Measurements from ENCODE around the gene JMJD7. TPM values are rescaled to one million over a fixed set of nuclear protein-coding genes. Genes with fewer than 3 reads are reported as not detected.

The JMJD7 gene
- total RNA-seq, 2 experiments from 2014 or later, result 17.9 to 24.8 TPM

DNA sequence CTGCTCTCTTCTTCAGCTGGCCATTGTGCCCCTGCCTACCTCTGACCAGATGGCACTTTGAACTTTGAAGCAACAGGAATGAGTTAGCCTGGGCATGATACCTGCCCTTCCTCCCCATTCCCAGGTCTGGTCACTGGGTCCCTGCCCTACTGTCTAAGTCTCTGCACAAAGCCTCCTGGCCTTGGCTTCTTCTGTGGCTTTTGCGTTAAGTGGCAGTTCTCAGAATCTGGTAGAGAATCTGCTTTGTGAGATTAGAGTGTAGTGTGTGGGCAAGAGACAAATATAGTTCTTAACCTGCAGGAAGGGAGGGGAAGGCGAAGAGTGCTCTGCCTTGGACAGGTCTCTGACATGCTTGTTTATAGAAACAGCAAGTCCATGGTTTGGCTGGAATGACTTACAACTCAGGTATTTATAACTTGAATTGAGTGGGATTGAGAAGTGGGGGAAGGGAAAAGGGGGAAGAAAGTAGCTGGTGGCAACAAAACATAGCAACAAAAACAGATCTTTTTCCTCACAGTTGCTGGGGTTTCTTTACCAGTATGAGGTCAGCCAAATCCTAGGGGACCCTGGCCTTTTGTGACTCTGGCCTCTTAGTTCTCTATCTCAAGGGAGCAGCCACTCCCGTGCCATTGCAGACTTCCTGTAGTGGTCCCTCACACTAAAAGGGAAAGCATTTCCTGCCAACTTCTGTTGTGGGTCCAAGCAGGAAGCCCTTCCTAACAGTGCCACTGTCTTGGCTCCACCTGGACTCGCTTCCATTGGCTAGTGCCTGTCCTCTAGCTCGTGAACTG lies 36.9 kb upstream of the JMJD7 start:
- POLR2A ChIA-PET, result interaction anchor here (0.5 kb wide), 1 partner anchor 17 kb away, joined by 3 read pairs; the partner anchor contains the start of gene MAPKBP1
- CTCF ChIA-PET, result interaction anchor here (1.2 to 4.4 kb wide), 3 partner anchors 15 to 21 kb away, joined by 4 to 19 read pairs (median 9); partner anchors contain the start of gene MAPKBP1
- Mint-ChIP-seq H3K4me3 (no peak overlapping the region), H3K36me3 (no peaks in the 10 kb centered on the region), H3K27me3 (no peaks in the 10 kb centered on the region), H3K27ac (no peak overlapping the region), H3K4me1 (ENCODE audit: low read depth) (peaks cover 33% of the 10 kb centered on the region), H3K9me3 (no peaks in the 10 kb centered on the region)
- DNase-seq, result no peak
- intact Hi-C loops (cut with micrococcal nuclease), result no loop called here

DNA sequence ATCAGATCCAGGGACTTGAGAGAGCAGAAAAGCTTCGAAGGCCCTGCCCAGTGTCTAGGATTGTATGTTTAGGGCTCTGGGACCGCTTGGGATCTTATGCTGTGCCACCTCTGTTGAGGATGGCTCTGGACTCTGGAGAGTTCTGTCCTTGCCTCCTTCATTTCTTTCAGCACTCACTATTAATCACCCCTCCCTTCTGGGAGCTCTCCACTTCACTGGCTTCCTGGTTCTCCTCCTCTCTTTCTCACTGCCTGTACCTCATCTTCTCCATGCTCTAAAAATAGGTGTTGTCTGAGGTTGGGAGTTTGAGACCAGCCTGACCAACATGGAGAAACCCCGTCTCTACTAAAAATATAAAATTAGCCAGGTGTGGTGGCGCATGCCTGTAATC lies 36.4 kb upstream of the JMJD7 start:
- Mint-ChIP-seq H3K27me3 (no peaks in the 10 kb centered on the region), H3K4me1 (ENCODE audit: low read depth) (peaks cover 39% of the 10 kb centered on the region), H3K27ac (no peak overlapping the region), H3K4me3 (no peak overlapping the region), H3K9me3 (no peaks in the 10 kb centered on the region), H3K36me3 (no peaks in the 10 kb centered on the region)
- intact Hi-C loops (cut with micrococcal nuclease), result no loop called here
- no peak for DNase-seq
- CTCF ChIA-PET, result interaction anchor here (1.3 to 4.4 kb wide), 2 partner anchors 18 to 20 kb away, joined by 7 to 19 read pairs; partner anchors contain the start of gene MAPKBP1
- POLR2A ChIA-PET, result interaction anchor here (0.5 kb wide), 1 partner anchor 17 kb away, joined by 3 read pairs; the partner anchor contains the start of gene MAPKBP1

DNA sequence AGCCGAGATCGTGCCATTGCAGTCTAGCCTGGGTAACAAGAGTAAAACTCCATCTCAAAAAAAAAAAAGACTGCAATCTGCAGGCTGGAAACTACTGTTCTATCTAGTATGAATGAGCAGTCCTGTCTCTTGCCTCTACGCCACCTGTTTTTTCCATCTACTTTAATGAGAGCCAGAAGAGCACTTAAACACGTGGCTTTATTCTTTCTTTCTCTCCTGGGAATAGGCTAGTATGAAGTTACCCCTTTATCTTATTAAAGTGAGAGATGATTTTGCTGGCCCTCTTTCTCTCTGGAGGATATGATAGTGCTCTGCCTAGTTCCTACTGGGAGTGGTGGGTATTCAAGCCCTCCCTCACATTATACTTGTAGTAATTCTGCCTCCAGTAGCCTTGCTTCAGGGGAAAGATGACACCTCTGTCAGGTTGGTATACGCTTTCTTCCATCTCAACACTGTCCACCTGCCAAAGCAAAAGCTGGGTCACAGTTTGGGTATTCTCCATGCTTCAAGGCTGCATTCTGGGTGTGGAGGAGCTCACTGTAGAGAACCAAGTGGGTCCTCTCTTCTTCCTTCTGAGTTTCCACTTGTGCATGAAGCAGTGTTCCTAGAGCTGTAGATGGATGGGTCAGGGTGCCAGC lies 35.8 kb upstream of the JMJD7 start:
- ChIA-PET CTCF (interaction anchor here (1.3 to 4.4 kb wide), 2 partner anchors 19 to 20 kb away, joined by 7 to 19 read pairs; partner anchors contain the start of gene MAPKBP1), POLR2A (interaction anchor here (0.7 kb wide), 1 partner anchor 17 kb away, joined by 3 read pairs; the partner anchor contains the start of gene MAPKBP1)
- intact Hi-C loops (cut with micrococcal nuclease), result no loop called here

DNA sequence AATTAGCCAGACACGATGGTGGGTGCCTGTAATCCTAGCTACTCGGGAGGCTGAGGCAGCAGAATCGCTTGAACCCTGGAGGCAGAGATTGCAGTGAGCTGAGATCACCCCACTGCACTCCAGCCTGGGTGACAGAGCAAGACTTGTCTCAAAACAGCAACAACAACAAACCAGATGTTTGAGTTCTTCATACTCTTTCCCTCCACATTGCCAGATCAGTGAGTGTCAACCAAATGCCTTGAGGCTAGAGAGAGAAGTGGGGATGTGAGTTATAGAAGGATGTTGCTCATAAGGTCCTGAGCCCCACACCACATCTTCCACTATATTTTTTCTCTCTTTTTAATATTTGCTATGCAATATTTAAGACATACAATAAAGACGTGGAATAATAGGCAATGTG lies 33.8 kb upstream of the JMJD7 start:
- Mint-ChIP-seq H3K36me3 (no peaks in the 10 kb centered on the region), H3K27me3 (no peaks in the 10 kb centered on the region), H3K9me3 (no peaks in the 10 kb centered on the region), H3K27ac (no peak overlapping the region), H3K4me3 (no peak overlapping the region), H3K4me1 (ENCODE audit: low read depth) (peaks cover 32% of the 10 kb centered on the region)
- ChIA-PET POLR2A (no interaction called here), CTCF (interaction anchor here (1.0 to 4.4 kb wide), 2 partner anchors 18 to 20 kb away, joined by 3 to 19 read pairs; partner anchors contain the start of gene MAPKBP1)
- intact Hi-C loops (cut with micrococcal nuclease), result no loop called here
- no peak for DNase-seq

More for the DNA sequence above, 35.8 kb upstream of the JMJD7 start:
- Mint-ChIP-seq H3K4me3 (no peak overlapping the region), H3K27me3 (no peaks in the 10 kb centered on the region), H3K27ac (no peak overlapping the region), H3K36me3 (no peaks in the 10 kb centered on the region), H3K4me1 (ENCODE audit: low read depth) (peaks cover 39% of the 10 kb centered on the region), H3K9me3 (no peaks in the 10 kb centered on the region)
- DNase-seq, result no peak

DNA sequence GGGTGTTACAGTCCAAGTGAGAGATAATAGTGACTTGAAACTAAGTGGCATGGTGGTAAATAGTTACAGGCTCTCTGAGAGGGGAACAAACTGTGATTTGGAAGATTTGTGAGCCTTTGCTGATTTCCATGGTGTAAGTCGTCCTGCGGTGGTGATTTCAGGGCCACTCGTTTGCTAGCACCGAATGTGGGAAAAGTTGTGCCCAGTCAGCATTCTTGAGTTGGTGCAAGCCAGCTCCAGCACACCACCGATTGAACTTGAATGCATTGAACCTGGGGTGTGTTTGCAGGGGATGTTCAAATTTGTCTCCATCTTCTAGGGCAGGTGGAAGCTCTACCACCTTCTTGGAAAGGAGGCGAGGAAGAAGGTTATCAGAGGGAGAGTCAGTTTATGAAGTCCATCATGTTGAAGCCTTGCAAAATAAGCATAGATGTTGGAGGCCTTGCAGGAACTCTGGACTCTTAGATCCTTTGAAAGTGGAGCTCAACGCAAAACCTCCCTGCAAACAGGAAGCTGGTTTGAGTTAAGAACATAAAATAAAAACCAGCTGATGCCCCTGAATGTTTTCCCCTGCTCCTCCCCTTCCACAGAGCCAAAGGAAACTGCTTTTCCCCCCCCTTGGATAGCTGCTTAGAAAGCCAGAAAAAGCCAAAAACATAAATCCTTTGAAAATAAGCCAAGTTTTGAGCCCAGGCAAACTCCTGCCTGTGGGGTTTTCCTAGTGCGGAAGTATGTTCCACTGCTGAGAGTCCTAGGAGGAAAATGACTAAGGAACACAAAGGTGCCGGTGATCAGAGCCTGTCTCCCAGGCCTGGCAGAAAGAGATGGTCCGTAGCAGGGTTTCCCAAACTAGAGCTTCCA lies 31.7 kb upstream of the JMJD7 start:
- no peaks in the 10 kb centered on the region for H3K27me3 Mint-ChIP-seq
- DNase-seq, result no peak
- intact Hi-C loops (cut with micrococcal nuclease), result no loop called here

DNA sequence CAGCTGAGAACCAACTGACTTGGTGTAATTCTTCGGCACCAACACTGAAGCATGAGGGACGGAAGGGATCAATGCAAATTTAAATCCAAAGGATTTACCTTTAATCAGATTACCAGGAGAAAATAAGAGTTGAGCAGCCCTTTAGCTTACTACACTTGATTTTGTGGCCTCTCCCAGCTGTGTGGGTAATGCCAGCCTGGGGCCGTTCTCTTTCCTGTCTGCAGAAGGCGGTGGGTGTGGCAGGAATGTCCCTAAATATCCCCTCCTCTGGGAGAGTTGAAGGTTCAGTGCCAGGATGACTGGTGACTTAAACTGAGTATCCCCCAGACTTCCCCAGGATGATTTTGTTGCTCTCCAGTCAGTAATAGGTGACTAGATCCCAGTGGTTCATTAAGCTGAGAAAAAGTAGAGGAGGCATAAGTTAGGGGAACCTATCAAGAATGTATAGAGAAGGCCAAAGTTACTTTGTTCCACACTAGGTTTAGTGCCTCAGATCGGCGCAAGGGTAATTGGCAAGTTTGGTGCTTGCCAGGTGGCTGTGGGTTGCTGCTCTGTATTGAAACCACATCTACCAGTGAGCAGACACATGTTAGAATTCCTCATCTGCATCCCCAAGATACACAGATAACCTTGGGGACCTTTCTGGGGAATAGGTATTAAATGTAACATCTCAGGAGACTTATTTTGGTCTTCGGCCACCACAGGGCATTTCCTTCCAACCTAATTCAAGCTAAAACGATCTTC lies 30.5 kb upstream of the JMJD7 start:
- Mint-ChIP-seq H3K9me3 (no peaks in the 10 kb centered on the region), H3K36me3 (peaks cover 3% of the 10 kb centered on the region), H3K27ac (no peak overlapping the region), H3K27me3 (no peaks in the 10 kb centered on the region), H3K4me3 (no peak overlapping the region), H3K4me1 (ENCODE audit: low read depth) (peaks cover 11% of the 10 kb centered on the region)
- CTCF ChIA-PET, result interaction anchor here (1.6 to 3.1 kb wide), 2 partner anchors 13 to 23 kb away, joined by 7 to 10 read pairs; partner anchors contain the start of gene MAPKBP1
- POLR2A ChIA-PET, result interaction anchor here (0.6 kb wide), 1 partner anchor 155 kb away, joined by 4 read pairs; no protein-coding TSS in a partner anchor
- intact Hi-C loops (cut with micrococcal nuclease), result no loop called here
- DNase-seq, result no peak

More for the DNA sequence above, 31.7 kb upstream of the JMJD7 start:
- peaks cover 16% of the 10 kb centered on the region for H3K4me1 Mint-ChIP-seq (ENCODE audit: low read depth)
- CTCF ChIA-PET, result interaction anchor here (1.4 to 3.1 kb wide), 3 partner anchors 14 to 22 kb away, joined by 3 to 10 read pairs (median 7); partner anchors contain the start of gene MAPKBP1
- no peak overlapping the region for H3K27ac Mint-ChIP-seq
- POLR2A ChIA-PET, result no interaction called here
- peaks cover 3% of the 10 kb centered on the region for H3K36me3 Mint-ChIP-seq
- H3K4me3 Mint-ChIP-seq, result no peak overlapping the region
- H3K9me3 Mint-ChIP-seq, result no peaks in the 10 kb centered on the region

- CTCF ChIA-PET, result interaction anchor here (0.7 kb wide), 1 partner anchor 26 kb away, joined by 3 read pairs; no protein-coding TSS in a partner anchor
- H3K9me3 Mint-ChIP-seq, result no peaks in the 10 kb centered on the region
- peaks cover 3% of the 10 kb centered on the region for H3K36me3 Mint-ChIP-seq
- no peak overlapping the region for H3K27ac Mint-ChIP-seq
- intact Hi-C loops (cut with micrococcal nuclease), result no loop called here
- DNase-seq, result no peak
- peaks cover 11% of the 10 kb centered on the region for H3K4me1 Mint-ChIP-seq (ENCODE audit: low read depth)
- no peaks in the 10 kb centered on the region for H3K27me3 Mint-ChIP-seq
- POLR2A ChIA-PET, result no interaction called here
- H3K4me3 Mint-ChIP-seq, result no peak overlapping the region
These were observed 29.0 kb upstream of the JMJD7 start for GRCh38 chr15:41798607-41799487.

GRCh38 chr15:41799488-41799805 lies 28.4 kb upstream of the JMJD7 start:
- Mint-ChIP-seq H3K4me3 (no peak overlapping the region), H3K27ac (no peak overlapping the region), H3K36me3 (peaks cover 3% of the 10 kb centered on the region), H3K27me3 (no peaks in the 10 kb centered on the region), H3K9me3 (no peaks in the 10 kb centered on the region), H3K4me1 (ENCODE audit: low read depth) (peaks cover 11% of the 10 kb centered on the region)
- CTCF ChIA-PET, result interaction anchor here (0.7 kb wide), 2 partner anchors 27 to 383 kb away, joined by 3 to 4 read pairs; no protein-coding TSS in a partner anchor
- intact Hi-C loops (cut with micrococcal nuclease), result no loop called here
- DNase-seq, result no peak
- POLR2A ChIA-PET, result no interaction called here

GRCh38 chr15:41801185-41801584 lies 26.7 kb upstream of the JMJD7 start:
- no peaks in the 10 kb centered on the region for H3K9me3 Mint-ChIP-seq
- H3K4me1 Mint-ChIP-seq (ENCODE audit: low read depth), result peaks cover 4% of the 10 kb centered on the region
- ChIA-PET POLR2A (interaction anchor here (1.1 to 1.2 kb wide), 2 partner anchors 25 to 27 kb away, joined by 4 read pairs; partner anchors contain the start of gene MAPKBP1), CTCF (interaction anchor here (1.1 to 2.9 kb wide), 5 partner anchors 8 to 106 kb away, joined by 3 to 13 read pairs (median 8); partner anchors contain the start of gene MAPKBP1)
- peaks cover 3% of the 10 kb centered on the region for H3K36me3 Mint-ChIP-seq
- intact Hi-C loops (cut with micrococcal nuclease), result no loop called here
- no peak overlapping the region for H3K4me3 Mint-ChIP-seq
- DNase-seq, result no peak
- no peak overlapping the region for H3K27ac Mint-ChIP-seq
- H3K27me3 Mint-ChIP-seq, result no peaks in the 10 kb centered on the region

- intact Hi-C loops (cut with micrococcal nuclease), result no loop called here
- CTCF ChIA-PET, result interaction anchor here (1.6 to 2.9 kb wide), 4 partner anchors 9 to 103 kb away, joined by 4 to 13 read pairs (median 10); partner anchors contain the start of gene MAPKBP1
- H3K27me3 Mint-ChIP-seq, result no peaks in the 10 kb centered on the region
- peaks cover 3% of the 10 kb centered on the region for H3K36me3 Mint-ChIP-seq
- H3K9me3 Mint-ChIP-seq, result no peaks in the 10 kb centered on the region
- POLR2A ChIA-PET, result interaction anchor here (1.1 kb wide), 1 partner anchor 26 kb away, joined by 4 read pairs; no protein-coding TSS in a partner anchor
- no peaks in the 10 kb centered on the region for H3K4me1 Mint-ChIP-seq (ENCODE audit: low read depth)
- no peak overlapping the region for H3K27ac Mint-ChIP-seq
- no peak overlapping the region for H3K4me3 Mint-ChIP-seq
- DNase-seq, result no peak
These were observed 25.9 kb upstream of the JMJD7 start for GRCh38 chr15:41801850-41802455.
